Measurements from ENCODE around the gene GPR146.
"Not testable (repeated sequence)": the region's sequence is repeated elsewhere in the genome, so short reads cannot be mapped to it uniquely, and the experiment has no call there.

Gene GPR146

DNA sequence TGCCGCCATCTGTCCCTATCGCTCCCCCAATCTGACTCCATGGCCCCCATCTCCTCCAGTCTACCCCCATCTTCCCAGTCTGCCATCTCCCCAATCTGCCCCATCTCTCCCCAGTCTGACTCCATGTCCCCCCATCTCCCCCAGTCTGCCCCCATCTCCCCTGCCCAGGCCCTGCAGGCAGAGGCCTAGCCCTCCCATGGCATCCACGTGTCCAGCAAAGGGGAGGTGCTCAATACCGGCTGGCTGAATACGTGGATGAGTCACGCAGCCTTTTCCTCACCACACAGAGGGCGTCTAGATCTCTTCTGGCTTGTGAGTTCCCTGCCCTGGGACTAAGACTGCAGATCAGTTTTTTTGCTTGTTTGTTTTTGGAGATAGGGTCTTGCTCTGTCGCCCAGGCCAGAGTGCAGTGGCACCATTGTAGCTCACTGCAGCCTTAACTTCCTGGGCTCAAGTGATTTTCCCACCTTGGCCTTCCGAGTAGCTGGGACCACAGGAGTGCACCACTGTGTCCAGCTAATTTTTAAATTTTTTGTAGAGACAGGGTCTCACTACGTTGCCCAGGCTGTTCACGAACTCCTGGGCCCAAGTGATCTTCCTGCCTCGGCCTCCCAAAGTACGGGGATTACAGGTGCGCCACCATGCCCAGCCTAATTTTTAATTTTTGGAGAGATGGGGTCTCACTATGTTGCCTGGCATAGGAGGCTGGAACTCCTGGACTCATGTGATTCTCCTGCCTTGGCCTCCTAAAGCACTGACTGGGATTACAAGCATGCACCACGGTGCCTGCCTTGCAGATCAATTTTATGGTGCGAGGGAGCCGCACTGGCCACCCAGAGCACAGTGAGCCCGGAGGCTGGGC is 15.3 kb upstream of the GPR146 start:
- Mint-ChIP-seq H3K9me3 (no peaks in the 10 kb centered on the region), H3K4me1 (peaks cover 64% of the 10 kb centered on the region)

DNA sequence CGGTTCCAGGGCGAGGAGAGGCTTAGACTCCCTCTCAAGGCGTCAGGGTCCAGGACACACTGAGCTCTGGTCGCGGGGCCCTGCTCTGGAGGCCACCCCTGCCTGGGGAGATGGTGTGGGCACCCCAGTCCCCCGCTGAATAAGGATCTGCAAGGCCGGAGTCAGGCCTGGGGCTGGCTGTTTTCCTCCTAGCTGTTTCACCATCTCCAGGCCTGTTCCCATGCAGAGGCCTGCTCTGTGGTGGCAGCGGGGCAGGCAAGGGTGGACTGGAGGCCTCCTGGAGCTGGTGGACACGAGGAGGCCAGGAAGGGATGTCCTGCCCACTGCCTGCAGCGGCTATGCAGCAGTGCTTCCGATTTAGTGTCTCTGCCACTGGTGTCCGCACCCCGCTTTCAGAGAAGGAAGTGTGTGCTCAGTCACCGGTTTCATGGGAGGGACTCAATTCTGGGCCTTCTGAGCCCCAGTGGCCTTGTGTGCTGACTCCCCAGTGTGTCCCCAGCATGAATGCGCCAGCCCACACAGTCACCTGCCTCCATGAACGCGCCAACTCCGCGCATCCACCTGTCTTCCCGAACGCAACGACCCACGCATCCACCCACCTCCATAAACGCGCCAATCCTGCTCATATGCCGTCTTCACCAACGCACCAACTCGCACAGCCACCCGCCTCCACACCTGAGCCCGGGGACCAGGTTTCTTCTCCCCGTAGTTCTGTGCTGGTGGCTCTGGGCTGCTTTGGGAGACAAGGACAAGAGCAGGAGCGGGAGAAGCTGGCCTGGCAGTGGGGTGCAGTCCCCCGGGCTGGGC is 14.5 kb upstream of the GPR146 start:
- Mint-ChIP-seq H3K9me3 (no peaks in the 10 kb centered on the region), H3K36me3 (peaks cover 24% of the 10 kb centered on the region), H3K4me3 (peak overlapping the region; percentile 77), H3K27ac (peak overlapping the region; percentile 50), H3K4me1 (peaks cover 56% of the 10 kb centered on the region), H3K27me3 (peaks cover 9% of the 10 kb centered on the region)
- ATAC-seq = no peak

More for the DNA sequence above, 15.3 kb upstream of the GPR146 start:
- peaks cover 28% of the 10 kb centered on the region for H3K36me3 Mint-ChIP-seq
- H3K27ac Mint-ChIP-seq = peak overlapping the region; percentile 86
- peak; percentile 35 for ATAC-seq
- H3K4me3 Mint-ChIP-seq = peak overlapping the region; percentile 77
- peaks cover 9% of the 10 kb centered on the region for H3K27me3 Mint-ChIP-seq

GRCh38 chr7:1030444-1031070 is 13.8 kb upstream of the GPR146 start:
- peak overlapping the region; percentile 50 for H3K27ac Mint-ChIP-seq
- H3K4me1 Mint-ChIP-seq = peaks cover 49% of the 10 kb centered on the region
- peaks cover 19% of the 10 kb centered on the region for H3K36me3 Mint-ChIP-seq
- no peak for ATAC-seq
- no peaks in the 10 kb centered on the region for H3K9me3 Mint-ChIP-seq
- H3K4me3 Mint-ChIP-seq = no peak overlapping the region
- peaks cover 9% of the 10 kb centered on the region for H3K27me3 Mint-ChIP-seq

GRCh38 chr7:1031716-1032455 is 12.5 kb upstream of the GPR146 start:
- Mint-ChIP-seq H3K27ac (no peak overlapping the region), H3K36me3 (peaks cover 8% of the 10 kb centered on the region), H3K9me3 (no peaks in the 10 kb centered on the region), H3K27me3 (peaks cover 9% of the 10 kb centered on the region), H3K4me1 (peaks cover 35% of the 10 kb centered on the region), H3K4me3 (no peak overlapping the region)
- ATAC-seq = no peak

DNA sequence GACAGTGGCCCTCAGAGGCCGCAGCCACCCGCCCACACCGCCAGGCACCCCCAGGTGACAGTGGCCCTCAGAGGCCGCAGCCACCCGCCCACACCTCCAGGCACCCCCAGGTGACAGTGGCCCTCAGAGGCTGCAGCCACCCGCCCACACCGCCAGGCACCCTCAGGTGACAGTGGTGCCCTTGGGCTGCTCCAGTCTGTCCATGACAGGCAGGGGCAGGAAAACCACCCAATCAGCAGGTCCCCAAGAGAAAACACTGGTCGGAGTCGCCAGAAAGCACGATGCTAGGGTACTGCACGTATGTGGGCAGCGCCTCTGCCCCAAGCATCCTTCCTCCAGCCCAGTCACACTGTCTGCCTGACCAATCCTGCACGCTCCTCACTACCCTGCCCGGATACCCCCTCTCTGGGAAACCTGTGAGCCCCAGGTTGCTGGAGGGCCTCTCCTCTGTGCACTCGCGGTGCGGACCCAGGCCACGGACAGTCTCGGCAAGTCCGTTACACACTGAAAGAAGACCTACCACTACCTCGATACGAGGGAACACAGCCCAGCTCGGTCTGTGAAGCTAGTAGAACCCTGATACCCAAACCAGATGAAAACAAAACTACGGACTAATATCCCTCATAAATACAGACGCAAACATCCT is 11.7 kb upstream of the GPR146 start:
- H3K27me3 Mint-ChIP-seq = peaks cover 9% of the 10 kb centered on the region
- H3K36me3 Mint-ChIP-seq = no peaks in the 10 kb centered on the region
- H3K27ac Mint-ChIP-seq = peak overlapping the region; percentile 4
- H3K9me3 Mint-ChIP-seq = no peaks in the 10 kb centered on the region
- peaks cover 28% of the 10 kb centered on the region for H3K4me1 Mint-ChIP-seq
- ATAC-seq = no peak
- H3K4me3 Mint-ChIP-seq = no peak overlapping the region

DNA sequence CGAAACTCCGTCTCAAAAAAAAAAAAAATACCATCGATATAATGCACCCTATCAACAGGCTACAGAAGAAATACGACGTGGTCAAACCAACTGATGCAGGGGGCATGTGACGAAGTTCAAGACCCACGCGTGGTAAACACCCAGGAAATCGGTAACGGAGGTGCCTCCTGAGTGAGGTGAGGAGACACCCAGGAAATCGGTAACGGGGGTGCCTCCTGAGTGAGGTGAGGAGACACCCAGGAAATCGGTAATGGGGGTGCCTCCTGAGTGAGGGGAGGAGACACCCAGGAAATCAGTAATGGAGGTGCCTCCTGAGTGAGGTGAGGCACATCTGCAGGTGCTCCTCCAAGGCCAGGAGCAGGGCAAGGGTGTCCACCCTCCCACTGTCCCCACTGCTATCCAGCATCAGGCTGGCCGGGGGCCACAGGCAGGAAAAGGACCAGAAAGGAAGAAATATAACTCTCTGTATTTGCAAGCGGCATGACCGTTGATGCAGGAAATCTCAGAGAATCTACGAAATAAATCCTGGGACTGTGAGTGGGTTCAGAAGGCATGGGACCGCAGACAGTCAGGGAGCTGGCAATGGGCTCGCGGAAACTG is 10.7 kb upstream of the GPR146 start:
- peaks cover 25% of the 10 kb centered on the region for H3K4me1 Mint-ChIP-seq
- no peak for ATAC-seq
- H3K9me3 Mint-ChIP-seq = no peaks in the 10 kb centered on the region
- H3K36me3 Mint-ChIP-seq = no peaks in the 10 kb centered on the region
- H3K27me3 Mint-ChIP-seq = peaks cover 9% of the 10 kb centered on the region
- no peak overlapping the region for H3K4me3 Mint-ChIP-seq
- no peak overlapping the region for H3K27ac Mint-ChIP-seq

DNA sequence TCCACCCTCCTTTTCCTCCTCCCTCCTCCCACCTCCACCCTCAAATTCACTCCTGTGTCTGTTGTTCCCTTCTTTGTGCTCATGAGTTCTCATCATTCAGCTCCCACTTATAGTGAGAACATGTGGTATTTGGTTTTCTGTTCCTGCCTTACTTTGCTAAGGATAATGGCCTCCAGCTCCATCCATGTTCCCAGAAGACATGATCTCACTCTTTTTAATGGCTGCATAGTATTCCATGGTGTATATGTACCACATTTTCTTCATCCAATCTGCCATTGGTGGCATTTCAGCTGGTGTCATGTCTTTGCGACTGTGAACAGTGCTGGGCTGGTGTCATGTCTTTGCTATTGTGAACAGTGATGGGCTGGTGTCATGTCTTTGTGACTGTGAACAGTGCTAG is 9.6 kb upstream of the GPR146 start:
- not testable (repeated sequence) for H3K27me3 Mint-ChIP-seq, H3K9me3 Mint-ChIP-seq, ATAC-seq, H3K27ac Mint-ChIP-seq, H3K4me3 Mint-ChIP-seq, H3K36me3 Mint-ChIP-seq
- peaks cover 14% of the 10 kb centered on the region for H3K4me1 Mint-ChIP-seq

DNA sequence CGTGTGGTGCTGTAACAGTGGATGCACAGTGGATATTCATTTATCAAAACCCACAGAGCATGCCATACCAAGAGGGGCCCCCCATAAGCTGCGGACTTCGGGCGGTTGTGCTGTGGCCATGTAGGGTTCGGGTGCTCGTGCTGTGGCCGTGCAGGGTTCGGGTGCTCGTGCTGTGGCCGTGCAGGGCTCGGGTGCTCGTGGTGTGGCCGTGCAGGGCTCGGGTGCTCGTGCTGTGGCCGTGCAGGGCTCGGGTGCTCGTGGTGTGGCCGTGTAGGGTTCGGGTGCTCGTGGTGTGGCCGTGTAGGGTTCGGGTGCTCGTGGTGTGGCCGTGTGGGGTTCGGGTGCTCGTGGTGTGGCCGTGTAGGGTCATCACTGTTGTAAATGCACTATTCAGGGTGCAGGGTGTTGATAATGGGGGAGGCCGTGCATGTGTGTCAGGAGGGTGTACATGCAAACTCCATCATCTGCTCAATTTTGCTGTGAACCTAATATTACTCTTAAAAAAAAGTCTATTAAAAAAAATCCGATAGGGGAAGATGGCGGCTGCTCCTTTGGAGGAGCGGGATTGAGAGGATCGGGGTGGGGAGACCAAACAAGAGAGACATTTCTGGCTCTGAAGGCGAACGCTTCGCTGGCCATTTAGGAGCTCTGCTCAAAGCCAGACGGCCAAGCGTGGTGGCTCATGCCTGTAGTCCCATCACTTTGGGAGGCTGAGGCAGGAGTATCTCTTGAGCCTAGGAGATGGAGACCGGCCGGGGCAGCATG is 8.0 kb upstream of the GPR146 start:
- not testable (repeated sequence) for ATAC-seq, H3K9me3 Mint-ChIP-seq

DNA sequence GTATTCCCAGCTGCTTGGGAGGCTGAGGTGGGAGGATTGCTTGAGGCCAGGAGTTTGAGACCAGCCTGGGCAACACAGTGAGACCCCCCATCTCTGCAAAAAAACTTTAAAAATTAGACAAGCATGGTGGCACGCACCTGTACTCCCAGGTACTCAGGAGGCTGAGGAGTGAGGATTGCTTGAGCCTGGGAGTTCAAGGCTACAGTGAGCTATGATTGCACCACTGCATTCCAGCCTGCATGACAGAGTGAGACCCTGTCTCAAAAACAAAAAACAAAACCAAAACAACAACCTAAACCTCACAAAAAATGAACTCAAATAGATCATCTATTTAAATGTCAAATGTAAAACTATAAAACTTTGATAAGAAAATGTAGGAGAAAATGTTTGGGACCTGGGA is 4.1 kb upstream of the GPR146 start:
- H3K27ac Mint-ChIP-seq, H3K27me3 Mint-ChIP-seq, H3K4me3 Mint-ChIP-seq, ATAC-seq, H3K36me3 Mint-ChIP-seq, H3K9me3 Mint-ChIP-seq: not testable (repeated sequence)
- peaks cover 11% of the 10 kb centered on the region for H3K4me1 Mint-ChIP-seq

More for the DNA sequence above, 8.0 kb upstream of the GPR146 start:
- not testable (repeated sequence) for H3K4me3 Mint-ChIP-seq, H3K27ac Mint-ChIP-seq, H3K4me1 Mint-ChIP-seq, H3K36me3 Mint-ChIP-seq, H3K27me3 Mint-ChIP-seq

DNA sequence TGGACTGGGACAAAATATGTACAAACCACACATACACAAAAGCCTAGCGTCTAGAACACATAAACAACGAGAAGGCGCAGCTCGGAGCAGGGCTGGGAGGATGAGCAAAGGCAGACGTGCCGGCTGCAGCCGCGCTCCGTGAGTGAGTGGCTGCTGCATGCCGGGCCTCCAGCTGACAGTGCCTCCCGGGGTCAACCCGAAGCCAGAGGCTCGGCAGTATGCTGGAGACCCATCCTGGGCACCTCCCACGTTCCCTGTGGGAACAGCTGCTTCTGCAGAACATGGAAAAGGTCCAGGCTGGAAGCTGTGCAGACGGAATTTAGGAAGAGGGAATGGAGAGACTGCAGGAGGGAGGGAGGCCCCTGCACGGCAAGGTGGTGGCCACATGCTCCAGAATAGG is 3.6 kb upstream of the GPR146 start:
- Mint-ChIP-seq H3K27me3 (no peaks in the 10 kb centered on the region), H3K27ac (no peak overlapping the region), H3K4me3 (no peak overlapping the region), H3K36me3 (no peaks in the 10 kb centered on the region), H3K4me1 (peaks cover 16% of the 10 kb centered on the region), H3K9me3 (no peaks in the 10 kb centered on the region)
- ATAC-seq = no peak

GRCh38 chr7:1041551-1042491 is 2.5 kb upstream of the GPR146 start:
- Mint-ChIP-seq H3K4me3 (no peak overlapping the region), H3K9me3 (no peaks in the 10 kb centered on the region), H3K27me3 (no peaks in the 10 kb centered on the region), H3K4me1 (peaks cover 18% of the 10 kb centered on the region), H3K27ac (no peak overlapping the region), H3K36me3 (no peaks in the 10 kb centered on the region)
- no peak for ATAC-seq

DNA sequence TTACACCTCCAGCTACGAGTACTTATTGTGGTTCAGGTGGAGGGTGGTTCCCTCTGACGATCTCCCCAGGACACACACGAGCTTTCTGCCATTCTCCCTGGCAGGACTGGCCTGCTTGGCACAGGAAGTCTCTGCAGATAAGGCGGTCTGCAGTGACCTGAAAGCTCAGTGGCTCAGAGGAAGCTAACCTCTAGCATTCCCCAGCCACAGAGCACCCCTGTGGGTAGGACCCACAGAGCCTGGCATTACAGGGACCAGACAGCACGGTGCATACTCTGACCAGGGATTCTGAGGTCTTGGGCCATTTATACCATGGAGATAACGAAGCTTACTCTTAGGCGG is 1.9 kb upstream of the GPR146 start:
- H3K9me3 Mint-ChIP-seq = no peaks in the 10 kb centered on the region
- ATAC-seq = no peak
- peaks cover 18% of the 10 kb centered on the region for H3K4me1 Mint-ChIP-seq
- H3K4me3 Mint-ChIP-seq = no peak overlapping the region
- H3K36me3 Mint-ChIP-seq = no peaks in the 10 kb centered on the region
- H3K27me3 Mint-ChIP-seq = no peaks in the 10 kb centered on the region
- no peak overlapping the region for H3K27ac Mint-ChIP-seq
